WTC11 (cell line): ENCODE measurements around the gene SELENOS. TPM values are rescaled to one million over a fixed set of nuclear protein-coding genes. Genes with fewer than 3 reads are reported as not detected.

Source experiments
- ATF1 ChIP-seq: sonication (generic); formaldehyde crosslinking; IDR thresholded peaks from 2 replicates; pipeline ENCODE4 v1.8.1; 2023; ENCODE audit warnings: mild to moderate bottlenecking, moderate library complexity, missing genetic modification reagents
- CREM ChIP-seq: sonication (generic); formaldehyde crosslinking; IDR thresholded peaks from 2 replicates; pipeline ENCODE4 v1.8.1; 2022; ENCODE audit warnings: mild to moderate bottlenecking, missing genetic modification reagents, moderate library complexity
- ESRRA ChIP-seq: sonication (generic); formaldehyde crosslinking; IDR thresholded peaks from 2 replicates; pipeline ENCODE4 v1.8.1; 2022; ENCODE audit warnings: mild to moderate bottlenecking, missing genetic modification reagents, borderline replicate concordance
- FOXK1 ChIP-seq: sonication (generic); formaldehyde crosslinking; IDR thresholded peaks from 2 replicates; pipeline ENCODE4 v1.8.0; 2022; ENCODE audit warnings: mild to moderate bottlenecking, moderate library complexity, missing genetic modification reagents
- FOXP1 ChIP-seq: sonication (generic); formaldehyde crosslinking; IDR thresholded peaks from 2 replicates; pipeline ENCODE4 v1.8.0; 2022; ENCODE audit warnings: missing genetic modification reagents, mild to moderate bottlenecking, moderate library complexity, borderline replicate concordance
- GTF2I ChIP-seq: fragments of 250-450 bp; sonication (Bioruptor Pico); conservative IDR thresholded peaks from 2 replicates; pipeline ENCODE4 v1.4.0; 2021; ENCODE audit warnings: mild to moderate bottlenecking
- HMGA2 ChIP-seq: fragments of 250-450 bp; sonication (Bioruptor Pico); IDR thresholded peaks from 2 replicates; pipeline ENCODE4 v1.4.0; 2021; ENCODE audit warnings: mild to moderate bottlenecking, moderate library complexity
- NFYB ChIP-seq: sonication (generic); formaldehyde crosslinking; conservative IDR thresholded peaks from 2 replicates; pipeline ENCODE4 v1.8.0; 2022; ENCODE audit warnings: low read depth, missing genetic modification reagents
- OVOL2 ChIP-seq: fragments of 250-450 bp; sonication (Bioruptor Pico); IDR thresholded peaks from 2 replicates; pipeline ENCODE4 v1.9.0; 2021; ENCODE audit warnings: mild to moderate bottlenecking, borderline replicate concordance
- SMAD4 ChIP-seq: sonication (generic); formaldehyde crosslinking; IDR thresholded peaks from 2 replicates; pipeline ENCODE4 v1.8.0; 2022; ENCODE audit warnings: mild to moderate bottlenecking, missing genetic modification reagents
- TEAD1 ChIP-seq: sonication (generic); formaldehyde crosslinking; IDR thresholded peaks from 2 replicates; pipeline ENCODE4 v1.8.0; 2022; ENCODE audit warnings: mild to moderate bottlenecking, missing genetic modification reagents
- total RNA-seq: library from RNA; stranded (reverse); gene quantifications from 3 replicates; pipeline ENCODE4 v1.2.3, GENCODE V29; 2021
- TF ChIP-seq, protein P1 (sequence below): sonication (generic); formaldehyde crosslinking; IDR thresholded peaks from 2 replicates; pipeline ENCODE4 v1.8.1; 2023; ENCODE audit warnings: mild to moderate bottlenecking, missing genetic modification reagents, moderate library complexity
- TF ChIP-seq, protein P2 (sequence below): sonication (generic); formaldehyde crosslinking; IDR thresholded peaks from 2 replicates; pipeline ENCODE4 v1.8.0; 2022; ENCODE audit warnings: missing genetic modification reagents
- TF ChIP-seq, protein P3 (sequence below): sonication (generic); formaldehyde crosslinking; IDR thresholded peaks from 2 replicates; pipeline ENCODE4 v1.8.0; 2022; ENCODE audit warnings: mild to moderate bottlenecking, missing genetic modification reagents
- TF ChIP-seq, protein P4 (sequence below): sonication (generic); formaldehyde crosslinking; IDR thresholded peaks from 2 replicates; pipeline ENCODE4 v1.8.1; 2023; ENCODE audit warnings: mild to moderate bottlenecking, missing genetic modification reagents
- TF ChIP-seq, protein P5 (sequence below): sonication (generic); formaldehyde crosslinking; IDR thresholded peaks from 2 replicates; pipeline ENCODE4 v1.8.1; 2023; ENCODE audit warnings: mild to moderate bottlenecking, missing genetic modification reagents
- TF ChIP-seq, protein P6 (sequence below): sonication (generic); formaldehyde crosslinking; conservative IDR thresholded peaks from 2 replicates; pipeline ENCODE4 v1.8.1; 2023; ENCODE audit warnings: mild to moderate bottlenecking, low read depth, missing genetic modification reagents, moderate library complexity

The SELENOS gene
- total RNA-seq, 1 experiment from 2014 or later, result 43.8 TPM

DNA sequence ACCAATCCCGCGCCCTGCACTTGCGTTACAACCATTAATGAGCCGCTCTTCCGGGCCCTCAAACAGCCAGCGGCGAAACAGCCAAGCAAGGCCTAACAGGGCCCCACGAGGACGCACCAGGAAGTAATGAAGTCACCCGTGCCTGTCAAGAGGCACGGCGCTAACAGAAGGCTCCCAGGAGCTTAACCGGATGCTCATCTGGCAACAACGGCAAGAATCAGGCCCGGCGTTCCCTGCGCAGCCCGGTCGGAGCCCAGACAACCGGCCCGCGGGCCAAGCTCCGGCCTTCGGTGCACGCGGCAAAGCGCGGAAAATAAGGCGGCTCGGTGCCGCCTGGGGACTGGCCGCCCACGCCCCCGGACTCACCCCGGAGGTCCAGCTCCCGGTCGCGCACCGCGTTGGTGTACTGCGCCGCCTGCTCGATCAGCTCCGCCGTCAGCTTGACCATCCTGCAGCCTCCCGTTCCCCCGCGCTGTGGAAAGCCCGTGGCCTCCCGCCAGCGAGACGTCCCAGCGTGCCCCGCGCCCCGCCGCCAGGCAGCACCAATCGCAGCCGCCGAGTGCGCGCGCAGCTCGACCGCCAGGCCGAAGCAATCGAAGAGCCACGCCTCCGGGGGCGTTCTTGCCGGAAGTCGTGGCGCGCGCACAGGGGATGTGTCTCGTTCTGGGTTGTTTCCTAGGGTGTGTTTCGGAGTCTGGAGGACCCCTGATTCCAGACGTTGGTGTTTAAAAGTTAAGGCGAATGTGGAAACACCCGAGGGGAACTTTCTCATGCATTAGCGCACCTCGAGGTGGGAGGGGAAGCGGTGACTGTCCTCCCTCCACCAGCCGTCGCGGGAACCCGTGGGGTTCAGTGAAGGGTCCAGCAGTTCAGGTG is 17.7 kb upstream of the SELENOS start, which contains the start of gene SNRPA1 (continued):
- TF ChIP-seq ESRRA (CRISPR knock-in tag), result peak; percentile 23; the same call in 1 of the 2 replicates
- no peak for TF ChIP-seq OVOL2
- TF ChIP-seq SMAD4 (CRISPR knock-in tag), result 0 out of 2 replicates have a peak, but pooled peaks have one; percentile 48
- TF ChIP-seq, protein P1, sequence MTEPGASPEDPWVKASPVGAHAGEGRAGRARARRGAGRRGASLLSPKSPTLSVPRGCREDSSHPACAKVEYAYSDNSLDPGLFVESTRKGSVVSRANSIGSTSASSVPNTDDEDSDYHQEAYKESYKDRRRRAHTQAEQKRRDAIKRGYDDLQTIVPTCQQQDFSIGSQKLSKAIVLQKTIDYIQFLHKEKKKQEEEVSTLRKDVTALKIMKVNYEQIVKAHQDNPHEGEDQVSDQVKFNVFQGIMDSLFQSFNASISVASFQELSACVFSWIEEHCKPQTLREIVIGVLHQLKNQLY (CRISPR knock-in tag), result no peak; the same call in 1 of the 2 replicates
- TF ChIP-seq, protein P2, sequence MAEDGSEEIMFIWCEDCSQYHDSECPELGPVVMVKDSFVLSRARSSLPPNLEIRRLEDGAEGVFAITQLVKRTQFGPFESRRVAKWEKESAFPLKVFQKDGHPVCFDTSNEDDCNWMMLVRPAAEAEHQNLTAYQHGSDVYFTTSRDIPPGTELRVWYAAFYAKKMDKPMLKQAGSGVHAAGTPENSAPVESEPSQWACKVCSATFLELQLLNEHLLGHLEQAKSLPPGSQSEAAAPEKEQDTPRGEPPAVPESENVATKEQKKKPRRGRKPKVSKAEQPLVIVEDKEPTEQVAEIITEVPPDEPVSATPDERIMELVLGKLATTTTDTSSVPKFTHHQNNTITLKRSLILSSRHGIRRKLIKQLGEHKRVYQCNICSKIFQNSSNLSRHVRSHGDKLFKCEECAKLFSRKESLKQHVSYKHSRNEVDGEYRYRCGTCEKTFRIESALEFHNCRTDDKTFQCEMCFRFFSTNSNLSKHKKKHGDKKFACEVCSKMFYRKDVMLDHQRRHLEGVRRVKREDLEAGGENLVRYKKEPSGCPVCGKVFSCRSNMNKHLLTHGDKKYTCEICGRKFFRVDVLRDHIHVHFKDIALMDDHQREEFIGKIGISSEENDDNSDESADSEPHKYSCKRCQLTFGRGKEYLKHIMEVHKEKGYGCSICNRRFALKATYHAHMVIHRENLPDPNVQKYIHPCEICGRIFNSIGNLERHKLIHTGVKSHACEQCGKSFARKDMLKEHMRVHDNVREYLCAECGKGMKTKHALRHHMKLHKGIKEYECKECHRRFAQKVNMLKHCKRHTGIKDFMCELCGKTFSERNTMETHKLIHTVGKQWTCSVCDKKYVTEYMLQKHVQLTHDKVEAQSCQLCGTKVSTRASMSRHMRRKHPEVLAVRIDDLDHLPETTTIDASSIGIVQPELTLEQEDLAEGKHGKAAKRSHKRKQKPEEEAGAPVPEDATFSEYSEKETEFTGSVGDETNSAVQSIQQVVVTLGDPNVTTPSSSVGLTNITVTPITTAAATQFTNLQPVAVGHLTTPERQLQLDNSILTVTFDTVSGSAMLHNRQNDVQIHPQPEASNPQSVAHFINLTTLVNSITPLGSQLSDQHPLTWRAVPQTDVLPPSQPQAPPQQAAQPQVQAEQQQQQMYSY (CRISPR knock-in tag), result peak; percentile 55; the same call in 1 of the 2 replicates
- peak; percentile 98 for TF ChIP-seq FOXK1 (CRISPR knock-in tag)
- TF ChIP-seq, protein P3, sequence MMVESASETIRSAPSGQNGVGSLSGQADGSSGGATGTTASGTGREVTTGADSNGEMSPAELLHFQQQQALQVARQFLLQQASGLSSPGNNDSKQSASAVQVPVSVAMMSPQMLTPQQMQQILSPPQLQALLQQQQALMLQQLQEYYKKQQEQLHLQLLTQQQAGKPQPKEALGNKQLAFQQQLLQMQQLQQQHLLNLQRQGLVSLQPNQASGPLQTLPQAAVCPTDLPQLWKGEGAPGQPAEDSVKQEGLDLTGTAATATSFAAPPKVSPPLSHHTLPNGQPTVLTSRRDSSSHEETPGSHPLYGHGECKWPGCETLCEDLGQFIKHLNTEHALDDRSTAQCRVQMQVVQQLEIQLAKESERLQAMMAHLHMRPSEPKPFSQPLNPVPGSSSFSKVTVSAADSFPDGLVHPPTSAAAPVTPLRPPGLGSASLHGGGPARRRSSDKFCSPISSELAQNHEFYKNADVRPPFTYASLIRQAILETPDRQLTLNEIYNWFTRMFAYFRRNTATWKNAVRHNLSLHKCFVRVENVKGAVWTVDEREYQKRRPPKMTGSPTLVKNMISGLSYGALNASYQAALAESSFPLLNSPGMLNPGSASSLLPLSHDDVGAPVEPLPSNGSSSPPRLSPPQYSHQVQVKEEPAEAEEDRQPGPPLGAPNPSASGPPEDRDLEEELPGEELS (CRISPR knock-in tag), result peak; percentile 98
- peak; percentile 89; the same call in 1 of the 2 replicates for TF ChIP-seq TEAD1
- TF ChIP-seq, protein P4, sequence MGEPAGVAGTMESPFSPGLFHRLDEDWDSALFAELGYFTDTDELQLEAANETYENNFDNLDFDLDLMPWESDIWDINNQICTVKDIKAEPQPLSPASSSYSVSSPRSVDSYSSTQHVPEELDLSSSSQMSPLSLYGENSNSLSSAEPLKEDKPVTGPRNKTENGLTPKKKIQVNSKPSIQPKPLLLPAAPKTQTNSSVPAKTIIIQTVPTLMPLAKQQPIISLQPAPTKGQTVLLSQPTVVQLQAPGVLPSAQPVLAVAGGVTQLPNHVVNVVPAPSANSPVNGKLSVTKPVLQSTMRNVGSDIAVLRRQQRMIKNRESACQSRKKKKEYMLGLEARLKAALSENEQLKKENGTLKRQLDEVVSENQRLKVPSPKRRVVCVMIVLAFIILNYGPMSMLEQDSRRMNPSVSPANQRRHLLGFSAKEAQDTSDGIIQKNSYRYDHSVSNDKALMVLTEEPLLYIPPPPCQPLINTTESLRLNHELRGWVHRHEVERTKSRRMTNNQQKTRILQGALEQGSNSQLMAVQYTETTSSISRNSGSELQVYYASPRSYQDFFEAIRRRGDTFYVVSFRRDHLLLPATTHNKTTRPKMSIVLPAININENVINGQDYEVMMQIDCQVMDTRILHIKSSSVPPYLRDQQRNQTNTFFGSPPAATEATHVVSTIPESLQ (CRISPR knock-in tag), result no peak; the same call in 1 of the 2 replicates
- TF ChIP-seq, protein P5, sequence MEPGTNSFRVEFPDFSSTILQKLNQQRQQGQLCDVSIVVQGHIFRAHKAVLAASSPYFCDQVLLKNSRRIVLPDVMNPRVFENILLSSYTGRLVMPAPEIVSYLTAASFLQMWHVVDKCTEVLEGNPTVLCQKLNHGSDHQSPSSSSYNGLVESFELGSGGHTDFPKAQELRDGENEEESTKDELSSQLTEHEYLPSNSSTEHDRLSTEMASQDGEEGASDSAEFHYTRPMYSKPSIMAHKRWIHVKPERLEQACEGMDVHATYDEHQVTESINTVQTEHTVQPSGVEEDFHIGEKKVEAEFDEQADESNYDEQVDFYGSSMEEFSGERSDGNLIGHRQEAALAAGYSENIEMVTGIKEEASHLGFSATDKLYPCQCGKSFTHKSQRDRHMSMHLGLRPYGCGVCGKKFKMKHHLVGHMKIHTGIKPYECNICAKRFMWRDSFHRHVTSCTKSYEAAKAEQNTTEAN (CRISPR knock-in tag), result peak; percentile 87
- TF ChIP-seq, protein P6, sequence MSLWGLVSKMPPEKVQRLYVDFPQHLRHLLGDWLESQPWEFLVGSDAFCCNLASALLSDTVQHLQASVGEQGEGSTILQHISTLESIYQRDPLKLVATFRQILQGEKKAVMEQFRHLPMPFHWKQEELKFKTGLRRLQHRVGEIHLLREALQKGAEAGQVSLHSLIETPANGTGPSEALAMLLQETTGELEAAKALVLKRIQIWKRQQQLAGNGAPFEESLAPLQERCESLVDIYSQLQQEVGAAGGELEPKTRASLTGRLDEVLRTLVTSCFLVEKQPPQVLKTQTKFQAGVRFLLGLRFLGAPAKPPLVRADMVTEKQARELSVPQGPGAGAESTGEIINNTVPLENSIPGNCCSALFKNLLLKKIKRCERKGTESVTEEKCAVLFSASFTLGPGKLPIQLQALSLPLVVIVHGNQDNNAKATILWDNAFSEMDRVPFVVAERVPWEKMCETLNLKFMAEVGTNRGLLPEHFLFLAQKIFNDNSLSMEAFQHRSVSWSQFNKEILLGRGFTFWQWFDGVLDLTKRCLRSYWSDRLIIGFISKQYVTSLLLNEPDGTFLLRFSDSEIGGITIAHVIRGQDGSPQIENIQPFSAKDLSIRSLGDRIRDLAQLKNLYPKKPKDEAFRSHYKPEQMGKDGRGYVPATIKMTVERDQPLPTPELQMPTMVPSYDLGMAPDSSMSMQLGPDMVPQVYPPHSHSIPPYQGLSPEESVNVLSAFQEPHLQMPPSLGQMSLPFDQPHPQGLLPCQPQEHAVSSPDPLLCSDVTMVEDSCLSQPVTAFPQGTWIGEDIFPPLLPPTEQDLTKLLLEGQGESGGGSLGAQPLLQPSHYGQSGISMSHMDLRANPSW (CRISPR knock-in tag), result no peak
- no peak for TF ChIP-seq GTF2I
- TF ChIP-seq CREM (CRISPR knock-in tag), result peak; percentile 74; the same call in 1 of the 2 replicates
- no peak for TF ChIP-seq HMGA2 (CRISPR knock-in tag)
- TF ChIP-seq FOXP1 (CRISPR knock-in tag), result peak; percentile 94; the same call in 1 of the 2 replicates
- no peak for TF ChIP-seq NFYB (CRISPR knock-in tag)
- peak; percentile 74; the same call in 1 of the 2 replicates for TF ChIP-seq ATF1
